NCI-H1417 (cell line): ENCODE data around the gene ATP5ME.
"Not testable (repeated sequence)": the region's sequence is repeated elsewhere in the genome, so short reads cannot be mapped to it uniquely, and the experiment has no call there.

Experiments used
- DNase-seq, 3 experiments: peaks; one replicate each; lab custom pipeline; 2025; lab: John Stamatoyannopoulos, UW

Gene ATP5ME

DNA sequence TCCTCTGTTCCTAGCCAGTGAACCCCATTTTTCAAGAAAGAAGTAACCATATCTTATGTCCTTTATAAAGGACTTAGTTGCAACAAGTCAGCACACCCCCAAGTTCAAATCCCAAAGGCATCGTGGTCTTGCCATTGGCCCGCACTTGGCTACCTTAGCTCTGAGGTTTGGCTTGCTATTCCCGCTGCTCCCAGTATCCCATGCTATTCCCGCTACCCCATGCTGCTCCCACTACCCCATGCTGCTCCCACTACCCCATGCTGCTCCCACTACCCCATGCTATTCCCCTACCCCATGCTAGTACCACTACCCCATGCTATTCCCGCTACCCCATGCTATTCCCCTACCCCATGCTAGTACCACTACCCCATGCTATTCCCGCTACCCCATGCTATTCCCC is 5.9 kb downstream of the ATP5ME start:
- not testable (repeated sequence) for DNase-seq

DNA sequence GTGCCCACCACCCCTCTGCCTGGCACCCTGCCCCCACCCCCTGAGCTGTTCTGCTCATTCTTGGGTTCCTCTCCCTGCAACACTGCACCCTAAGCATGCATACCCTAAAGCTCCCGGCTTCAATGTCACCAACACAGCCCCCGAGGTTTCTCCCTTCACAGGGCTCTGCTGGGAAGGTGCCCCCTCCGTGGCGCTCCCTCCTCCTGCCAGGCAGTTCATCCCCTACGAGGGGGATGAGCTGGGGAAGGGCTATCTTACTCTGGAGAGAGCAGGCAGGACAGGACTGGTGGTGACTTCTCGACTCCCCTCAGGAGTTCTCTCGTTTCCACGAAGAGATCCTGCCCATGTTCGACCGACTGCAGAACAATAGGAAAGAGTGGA is 6.5 kb downstream of the ATP5ME start:
- no peak for DNase-seq

DNA sequence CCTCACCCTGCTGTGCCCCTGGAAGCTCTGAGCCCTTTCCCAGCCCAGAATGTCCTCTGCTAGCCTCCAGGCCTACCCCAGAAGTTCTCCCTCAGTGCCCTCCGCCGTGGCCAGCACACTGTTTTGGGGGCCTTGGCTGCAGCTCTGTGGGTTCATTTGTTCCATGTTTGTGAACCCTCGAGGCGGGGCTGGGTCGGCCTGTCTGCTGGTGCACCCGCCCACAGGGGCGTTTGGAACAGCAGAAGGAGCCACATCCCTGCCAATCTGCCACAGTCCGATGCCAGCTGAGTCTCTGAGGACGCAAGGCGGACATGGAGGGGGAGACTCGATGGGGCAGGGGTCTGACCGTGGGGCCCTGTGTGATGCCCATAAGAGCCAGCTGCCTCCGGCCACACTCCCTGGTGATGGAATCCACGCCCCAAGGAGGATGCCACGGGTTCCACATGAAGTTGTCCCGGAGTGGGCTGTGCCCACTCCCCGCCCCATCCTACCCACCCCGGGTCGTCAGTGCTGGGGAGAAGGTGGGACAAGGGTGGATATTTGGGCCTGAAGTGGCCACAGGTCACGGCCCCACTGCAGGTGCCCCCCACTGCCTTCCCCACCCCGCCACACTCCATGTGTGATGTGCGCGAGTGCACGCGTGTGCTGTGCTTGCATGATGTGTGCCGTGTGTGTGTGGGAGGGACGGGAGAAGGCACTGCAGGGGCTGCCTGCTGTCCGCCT is 7.1 kb downstream of the ATP5ME start:
- DNase-seq: no peak

DNA sequence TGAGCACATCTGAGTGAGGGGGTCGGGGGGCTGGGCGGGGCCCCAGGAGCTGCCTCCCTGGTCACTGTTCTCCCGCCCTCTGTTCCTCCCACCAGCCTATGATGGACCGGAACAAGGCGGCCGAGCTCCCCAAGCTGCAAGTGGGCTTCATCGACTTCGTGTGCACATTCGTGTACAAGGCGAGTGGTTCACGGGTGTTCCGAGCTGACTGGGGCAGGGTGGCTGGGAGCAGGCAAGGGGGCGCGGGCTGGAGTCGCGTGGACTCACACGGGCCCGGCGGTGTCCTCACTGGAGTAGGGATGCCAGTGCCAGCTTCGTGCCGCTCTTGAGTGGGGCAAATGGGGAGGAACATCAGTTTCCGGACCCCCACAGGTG is 7.7 kb downstream of the ATP5ME start:
- DNase-seq: no peak

DNA sequence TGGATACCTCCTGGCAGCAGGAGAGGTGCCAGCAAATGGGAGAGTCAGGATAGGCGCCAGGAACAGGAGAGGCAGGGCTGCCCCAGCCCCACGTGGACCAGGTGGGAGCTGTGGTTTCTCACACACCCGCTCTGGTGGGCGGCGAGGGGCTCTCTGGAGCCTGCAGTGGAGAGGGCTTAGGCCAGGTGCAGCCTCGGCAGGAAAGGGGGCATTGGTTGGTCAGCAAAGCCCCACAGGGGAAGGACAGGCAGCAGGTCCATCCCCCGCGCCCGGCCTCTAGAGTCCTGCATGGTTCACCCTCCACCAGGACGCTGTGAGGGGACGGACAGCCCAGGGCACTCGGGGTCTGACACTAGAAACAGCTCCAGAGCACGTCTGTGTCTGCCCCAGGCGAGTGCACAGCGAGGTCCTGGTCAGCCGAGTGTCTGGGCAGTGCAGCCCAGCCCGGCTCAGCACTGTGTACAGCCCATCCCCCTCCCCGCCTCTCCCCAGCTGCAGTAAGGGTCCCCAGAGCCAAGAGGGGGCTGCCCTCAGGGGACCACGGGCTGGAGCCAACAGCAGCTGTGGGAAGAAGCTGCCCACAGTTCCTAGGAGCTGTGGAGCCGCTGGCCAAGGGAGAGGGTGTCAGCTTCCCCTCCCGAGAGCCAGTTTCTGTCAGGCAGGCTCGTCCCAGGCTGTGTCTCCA is 8.2 kb downstream of the ATP5ME start:
- no peak for DNase-seq

DNA sequence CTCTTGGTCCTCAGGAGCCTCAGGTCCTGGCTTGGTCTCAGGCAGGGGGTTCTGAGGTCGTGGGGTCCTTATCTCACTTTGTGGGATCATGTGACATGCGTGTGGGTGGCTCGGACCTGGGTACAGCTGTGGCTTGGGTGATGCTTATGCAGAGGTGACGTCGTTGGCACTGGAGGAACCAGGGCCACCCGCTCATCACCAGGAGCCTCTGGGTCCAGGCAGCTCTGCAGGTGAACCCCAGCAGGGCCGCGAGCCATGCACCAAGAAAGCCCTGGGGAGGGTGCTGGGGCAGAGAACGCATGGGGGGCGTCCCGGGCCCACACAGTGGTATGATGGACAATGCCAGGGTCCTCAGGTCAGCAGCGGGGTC is 8.7 kb downstream of the ATP5ME start:
- DNase-seq: no peak

DNA sequence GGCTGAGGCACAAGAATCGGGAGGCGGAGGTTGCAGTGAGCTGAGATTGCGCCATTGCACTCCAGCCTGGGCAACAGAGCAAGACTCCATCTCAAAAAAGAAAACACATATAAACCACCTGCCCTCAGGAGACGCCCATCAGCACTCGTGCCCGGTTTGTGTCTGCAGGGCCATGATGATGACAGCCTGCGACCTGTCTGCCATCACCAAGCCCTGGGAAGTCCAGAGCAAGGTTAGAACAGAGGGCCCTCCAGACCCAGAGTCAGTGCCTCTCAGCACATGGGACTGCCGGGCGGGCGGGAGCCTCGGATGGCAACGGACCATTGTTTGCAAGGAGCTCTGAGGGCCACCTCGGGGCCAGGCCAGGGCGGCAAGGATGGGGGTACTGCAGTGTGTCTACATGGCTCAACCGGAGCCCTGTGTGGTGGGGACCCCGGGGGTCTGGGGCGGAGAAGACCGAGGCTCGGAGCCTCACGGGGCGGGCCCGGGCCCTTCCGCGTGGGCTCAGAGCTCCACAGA is 9.3 kb downstream of the ATP5ME start:
- no peak for DNase-seq

DNA sequence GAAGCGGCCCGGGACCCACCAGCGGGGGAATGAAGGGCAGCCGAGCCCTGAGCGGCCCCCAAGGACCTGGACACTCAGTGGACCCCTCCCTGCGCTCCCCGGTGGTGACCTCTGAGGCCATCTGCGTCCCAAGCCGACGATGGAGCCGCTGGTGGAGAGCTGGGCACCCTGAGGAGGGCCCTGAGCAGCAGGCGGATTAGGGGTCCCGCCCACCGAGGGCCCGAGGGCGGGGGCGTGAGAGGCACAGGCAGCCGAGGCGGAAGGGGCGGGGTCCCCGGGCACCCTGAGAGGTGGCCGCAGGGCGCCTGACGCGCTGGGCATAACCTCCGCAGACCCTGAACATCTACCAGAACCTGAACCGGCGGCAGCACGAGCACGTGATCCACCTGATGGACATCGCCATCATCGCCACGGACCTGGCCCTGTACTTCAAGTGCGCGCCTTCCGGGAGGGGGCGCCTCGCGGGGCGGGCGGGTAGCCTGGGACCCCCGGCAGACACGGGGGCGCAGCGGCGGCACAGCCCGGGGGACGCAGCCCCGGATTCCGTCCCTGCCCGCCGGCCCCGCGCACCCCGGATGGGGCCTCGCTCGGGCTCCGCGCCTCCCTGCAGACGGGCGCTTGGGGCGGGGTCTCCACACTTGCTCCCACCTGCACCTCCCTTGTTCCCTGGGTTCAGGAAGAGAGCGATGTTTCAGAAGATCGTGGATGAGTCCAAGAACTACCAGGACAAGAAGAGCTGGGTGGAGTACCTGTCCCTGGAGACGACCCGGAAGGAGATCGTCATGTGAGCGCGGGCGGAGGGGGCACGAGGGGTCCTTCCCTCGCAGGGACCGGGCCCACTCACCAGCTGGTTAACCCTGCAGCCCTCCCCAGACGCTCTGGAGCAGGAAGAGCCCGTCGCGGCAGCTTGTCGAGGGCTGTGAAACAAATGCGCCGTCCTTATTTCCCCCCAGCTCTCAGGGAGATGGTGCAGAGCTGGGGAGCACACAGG is 10.3 kb downstream of the ATP5ME start:
- peak; percentile 47 to 79 (median 71) for DNase-seq

DNA sequence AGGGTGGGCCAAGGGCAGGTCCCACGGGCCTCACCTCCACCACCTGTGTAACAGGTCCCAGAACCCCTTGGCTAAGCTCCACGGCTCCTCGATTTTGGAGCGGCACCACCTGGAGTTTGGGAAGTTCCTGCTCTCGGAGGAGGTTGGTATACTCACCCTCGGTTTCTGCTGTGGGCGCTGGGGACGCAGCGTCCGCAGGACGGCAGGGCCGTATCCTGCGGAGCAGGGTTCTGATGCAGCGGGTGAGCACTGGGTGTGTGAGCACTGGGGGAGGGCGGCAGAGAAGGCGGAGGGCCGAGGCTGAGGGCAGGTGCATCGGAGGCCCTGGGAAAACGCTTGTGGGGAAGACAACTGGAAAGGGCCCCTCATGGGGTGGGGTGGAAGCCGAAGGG is 11.0 kb downstream of the ATP5ME start:
- peak in 1 of 3 experiments; percentile 50 for DNase-seq

DNA sequence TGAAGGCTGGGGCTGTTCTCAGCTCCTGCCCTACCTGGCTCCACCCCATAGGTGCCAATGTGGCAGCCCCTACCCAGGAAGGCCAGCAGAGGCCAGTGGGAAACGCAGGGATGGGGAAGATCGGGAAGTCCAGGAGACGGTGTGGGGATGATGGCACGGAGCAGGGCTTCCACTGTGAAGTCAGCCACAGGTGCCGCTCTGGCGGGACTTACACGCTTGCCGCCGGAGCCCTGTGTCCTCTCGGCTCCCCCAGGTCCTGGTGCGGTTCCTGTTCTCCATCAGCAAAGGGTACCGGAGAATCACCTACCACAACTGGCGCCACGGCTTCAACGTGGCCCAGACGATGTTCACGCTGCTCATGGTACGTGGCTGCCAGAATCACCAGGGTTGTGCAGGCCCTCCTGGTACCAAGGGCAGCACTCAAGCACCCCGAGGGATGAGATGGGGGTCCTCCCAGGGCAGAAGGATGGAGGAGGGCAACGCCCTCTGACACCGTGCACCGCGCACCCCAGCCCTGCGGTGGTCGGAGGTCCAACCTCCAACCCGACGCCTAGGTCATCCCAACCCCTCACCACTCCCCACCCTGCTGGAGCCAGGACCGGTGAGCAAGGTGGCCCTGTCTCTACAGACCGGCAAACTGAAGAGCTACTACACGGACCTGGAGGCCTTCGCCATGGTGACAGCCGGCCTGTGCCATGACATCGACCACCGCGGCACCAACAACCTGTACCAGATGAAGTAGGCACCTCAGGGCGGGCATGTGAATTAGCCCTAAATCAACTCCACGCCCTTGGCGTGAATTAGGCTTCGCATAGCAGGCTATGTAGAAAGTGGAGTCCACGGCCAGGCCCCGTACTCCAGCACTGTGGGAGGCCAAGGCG is 12.0 kb downstream of the ATP5ME start:
- DNase-seq: no peak

DNA sequence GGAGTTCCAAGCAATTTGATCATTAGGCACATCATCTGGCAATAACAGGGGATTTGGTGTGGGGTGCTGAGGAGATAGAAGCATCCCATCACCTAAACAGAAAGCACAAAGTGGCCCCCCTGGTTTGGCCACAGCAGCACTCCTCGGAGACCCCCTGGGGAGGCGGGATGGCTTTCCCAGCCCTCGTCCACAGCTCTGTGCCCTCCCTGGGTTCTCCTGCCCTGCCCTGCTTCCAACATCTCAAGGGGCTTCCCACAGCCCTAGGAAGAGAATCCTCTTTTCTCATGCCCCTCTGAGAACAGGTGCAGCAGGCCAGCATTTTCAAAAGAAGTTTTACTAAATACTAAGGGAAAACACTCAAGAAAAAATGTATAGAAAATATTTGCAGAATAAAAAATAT is 12.8 kb downstream of the ATP5ME start:
- no peak for DNase-seq

DNA sequence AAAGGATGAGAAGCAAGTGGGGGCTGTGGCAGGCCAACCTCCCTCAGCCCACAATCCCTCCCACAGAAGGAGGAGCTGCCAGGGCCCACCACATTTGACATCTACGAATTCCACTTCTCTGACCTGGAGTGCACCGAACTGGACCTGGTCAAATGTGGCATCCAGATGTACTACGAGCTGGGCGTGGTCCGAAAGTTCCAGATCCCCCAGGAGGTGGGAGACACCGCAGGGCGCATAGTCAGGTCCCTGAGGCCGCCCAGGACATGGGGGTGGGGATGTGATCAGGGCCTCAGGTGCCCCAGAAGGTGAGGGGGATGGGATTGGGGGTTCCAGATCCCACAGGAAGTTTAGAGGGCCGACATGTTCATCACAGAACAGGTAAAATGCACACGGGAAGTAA is 13.7 kb downstream of the ATP5ME start:
- DNase-seq: no peak

DNA sequence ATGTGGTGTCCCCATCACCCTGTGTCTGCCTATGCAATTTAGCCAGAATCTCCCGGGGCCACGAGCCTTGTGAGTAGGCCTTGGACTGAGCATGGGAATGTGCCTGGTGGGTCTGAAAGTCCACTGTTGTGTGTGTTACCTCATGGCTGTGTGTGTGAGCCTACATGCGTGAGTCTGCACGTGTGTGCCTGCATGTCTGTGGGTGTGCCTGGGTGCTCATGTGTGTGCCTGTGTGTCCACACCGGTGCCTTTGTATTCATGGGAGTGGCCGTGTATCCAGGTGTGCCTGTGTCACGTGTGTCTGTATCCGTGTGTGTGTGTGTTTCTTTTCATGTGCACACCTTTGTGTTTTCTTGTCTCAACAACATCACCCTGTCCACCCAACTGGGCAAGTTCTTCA is 14.2 kb downstream of the ATP5ME start:
- DNase-seq: no peak

DNA sequence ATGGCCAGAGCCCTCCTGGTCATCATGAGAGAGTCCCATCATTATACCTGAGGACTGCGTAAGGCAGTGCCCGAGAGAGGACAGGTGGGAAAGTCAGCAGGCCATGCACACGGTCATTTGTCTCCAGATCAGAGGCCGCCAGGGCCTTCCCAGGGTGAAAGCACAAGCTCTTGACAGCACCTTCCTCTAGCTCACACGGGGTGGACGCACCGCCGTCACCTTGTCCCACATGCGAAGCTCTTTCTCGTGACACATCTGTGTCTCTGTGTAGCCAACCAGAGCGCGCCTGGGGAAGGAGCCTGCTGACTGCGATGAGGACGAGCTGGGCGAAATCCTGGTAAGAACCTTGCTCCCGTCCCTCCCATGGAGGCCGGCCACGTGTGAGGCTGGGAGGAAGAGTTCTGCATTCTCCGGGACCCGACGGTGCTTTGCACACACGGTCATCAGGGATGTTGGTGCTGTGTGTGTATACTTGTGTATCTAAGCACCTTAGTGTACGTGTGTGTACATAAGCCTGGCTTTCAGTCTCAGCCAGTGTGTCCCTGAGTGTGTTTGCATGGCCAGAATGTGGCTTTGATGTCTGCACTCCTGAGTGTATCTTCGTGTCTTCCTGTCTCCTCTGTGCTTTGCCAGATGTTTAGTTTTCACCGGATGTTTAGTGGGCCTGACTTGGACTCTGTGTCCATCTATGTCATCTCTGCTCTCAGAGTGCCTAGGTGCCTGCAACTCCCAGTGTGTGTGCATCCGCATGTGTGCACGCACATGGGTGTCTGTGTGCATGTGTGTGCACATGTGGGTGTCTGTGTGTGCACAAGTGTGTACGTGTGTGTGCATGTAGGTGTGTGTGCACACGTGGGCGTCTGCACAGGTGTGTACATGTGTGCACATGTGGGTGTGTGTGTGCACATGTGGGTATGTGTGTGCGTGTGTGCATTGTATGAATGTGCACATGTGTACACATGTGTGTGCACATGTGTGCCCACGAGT is 15.1 kb downstream of the ATP5ME start:
- no peak for DNase-seq

DNA sequence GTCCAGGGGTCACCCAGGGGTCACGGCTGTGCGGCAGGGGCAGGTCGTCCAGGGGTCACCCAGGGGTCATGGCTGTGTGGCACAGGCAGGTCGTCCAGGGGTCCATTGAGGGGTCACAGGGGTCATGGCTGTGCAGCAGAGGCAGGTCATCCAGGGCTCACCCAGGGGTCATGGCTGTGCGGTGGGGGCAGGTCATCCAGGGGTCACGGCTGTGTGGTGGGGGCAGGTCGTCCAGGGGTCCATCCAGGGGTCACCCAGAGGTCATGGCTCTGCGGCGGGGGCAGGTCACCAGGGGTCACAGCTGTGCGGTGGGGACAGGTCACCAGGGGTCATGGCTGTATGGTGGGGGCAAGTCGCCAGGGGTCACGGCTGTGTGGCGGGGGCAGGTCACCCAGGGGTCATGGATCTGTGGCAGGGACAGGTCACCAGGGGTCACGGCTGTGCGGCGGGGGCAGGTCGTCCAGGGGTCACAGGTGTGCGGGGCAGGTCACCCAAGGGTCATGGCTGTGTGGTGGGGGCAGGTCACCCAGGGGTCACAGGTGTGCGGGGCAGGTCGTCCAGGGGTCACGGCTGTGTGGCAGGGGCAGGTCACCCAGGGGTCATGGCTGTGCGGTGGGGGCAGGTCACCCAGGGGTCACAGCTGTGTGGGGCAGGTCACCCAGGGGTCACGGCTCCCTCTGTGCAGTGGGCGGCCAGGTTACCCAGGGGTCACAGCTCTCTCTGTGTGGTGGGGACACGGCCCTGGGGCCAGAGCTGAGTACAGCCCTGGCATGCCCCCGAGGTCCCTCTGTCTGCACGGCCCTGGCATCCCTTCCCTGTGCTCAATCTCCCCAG is 16.0 kb downstream of the ATP5ME start:
- DNase-seq: no peak

DNA sequence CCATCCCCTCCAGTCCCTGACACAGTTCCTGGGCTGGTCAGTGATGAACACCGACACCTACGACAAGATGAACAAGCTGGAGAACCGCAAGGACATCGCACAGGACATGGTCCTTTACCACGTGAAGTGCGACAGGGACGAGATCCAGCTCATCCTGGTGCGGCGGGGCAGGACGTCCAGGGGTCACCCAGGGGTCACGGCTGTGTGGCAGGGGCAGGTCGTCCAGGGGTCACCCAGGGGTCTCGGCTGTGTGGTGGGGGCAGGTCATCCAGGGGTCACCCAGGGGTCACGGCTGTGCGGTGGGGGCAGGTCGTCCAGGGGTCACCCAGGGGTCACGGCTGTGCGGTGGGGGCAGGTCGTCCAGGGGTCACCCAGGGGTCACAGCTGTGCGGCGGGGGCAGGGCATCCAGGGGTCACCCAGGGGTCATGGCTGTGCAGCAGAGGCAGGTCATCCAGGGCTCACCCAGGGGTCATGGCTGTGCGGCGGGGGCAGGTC is 16.7 kb downstream of the ATP5ME start:
- DNase-seq: no peak

DNA sequence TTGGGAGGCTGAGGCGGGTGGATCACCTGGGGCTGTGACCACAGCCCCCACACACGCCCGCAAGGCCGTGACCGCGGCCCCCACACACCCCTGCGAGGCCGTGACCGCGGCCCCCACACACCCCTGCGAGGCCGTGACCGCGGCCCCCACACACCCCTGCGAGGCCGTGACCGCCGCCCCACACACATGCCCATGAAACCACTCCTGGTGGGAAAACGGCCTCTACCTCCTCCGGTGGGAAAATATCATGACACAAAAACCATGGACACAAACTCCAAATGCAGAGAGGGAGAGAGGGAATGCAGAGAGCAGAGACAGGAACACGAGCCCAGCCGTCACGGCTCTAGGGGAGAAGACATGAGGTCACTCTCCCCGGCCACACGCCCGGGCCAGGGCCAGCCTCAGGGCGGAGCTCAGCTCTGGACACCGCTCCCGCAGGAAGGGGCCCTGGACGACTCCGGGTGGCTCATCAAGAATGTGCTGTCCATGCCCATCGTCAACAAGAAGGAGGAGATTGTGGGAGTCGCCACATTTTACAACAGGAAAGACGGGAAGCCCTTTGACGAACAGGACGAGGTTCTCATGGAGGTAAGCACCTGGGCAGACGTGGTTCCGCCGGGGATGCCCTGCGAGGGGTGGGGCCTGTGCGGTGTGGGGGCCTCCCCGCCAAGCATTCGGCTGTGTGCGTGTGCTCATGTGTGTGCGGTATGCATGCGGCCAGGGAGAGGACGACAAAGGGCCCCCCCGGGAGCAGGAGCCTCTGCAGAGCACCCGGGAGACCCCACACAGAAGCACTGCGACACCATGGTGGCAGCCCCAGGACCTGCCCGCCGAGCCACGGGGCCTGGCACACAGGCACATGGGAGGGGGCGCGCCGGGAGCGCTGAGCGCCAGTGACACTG is 17.4 kb downstream of the ATP5ME start:
- no peak for DNase-seq
